ENCODE data around the gene KCNK10. TPM values are rescaled to one million over a fixed set of nuclear protein-coding genes. Genes with fewer than 3 reads are reported as not detected.
"Not testable (repeated sequence)": the region's sequence is repeated elsewhere in the genome, so short reads cannot be mapped to it uniquely, and the experiment has no call there.

Gene KCNK10
- total RNA-seq, 4 donors from 2014 or later: 0.04 to 0.08 TPM; not detected in 2

- no peak for DNase-seq (ENCODE audit: low spot score in 2 of 2)
- Histone ChIP-seq H3K36me3 (no peaks in the 10 kb centered on the region), H3K4me3 (no peak overlapping the region), H3K27ac (no peak overlapping the region), H3K4me1 (no peaks in the 10 kb centered on the region), H3K9me3 (no peaks in the 10 kb centered on the region), H3K27me3 (no peaks in the 10 kb centered on the region)
- TF ChIP-seq, protein P1, sequence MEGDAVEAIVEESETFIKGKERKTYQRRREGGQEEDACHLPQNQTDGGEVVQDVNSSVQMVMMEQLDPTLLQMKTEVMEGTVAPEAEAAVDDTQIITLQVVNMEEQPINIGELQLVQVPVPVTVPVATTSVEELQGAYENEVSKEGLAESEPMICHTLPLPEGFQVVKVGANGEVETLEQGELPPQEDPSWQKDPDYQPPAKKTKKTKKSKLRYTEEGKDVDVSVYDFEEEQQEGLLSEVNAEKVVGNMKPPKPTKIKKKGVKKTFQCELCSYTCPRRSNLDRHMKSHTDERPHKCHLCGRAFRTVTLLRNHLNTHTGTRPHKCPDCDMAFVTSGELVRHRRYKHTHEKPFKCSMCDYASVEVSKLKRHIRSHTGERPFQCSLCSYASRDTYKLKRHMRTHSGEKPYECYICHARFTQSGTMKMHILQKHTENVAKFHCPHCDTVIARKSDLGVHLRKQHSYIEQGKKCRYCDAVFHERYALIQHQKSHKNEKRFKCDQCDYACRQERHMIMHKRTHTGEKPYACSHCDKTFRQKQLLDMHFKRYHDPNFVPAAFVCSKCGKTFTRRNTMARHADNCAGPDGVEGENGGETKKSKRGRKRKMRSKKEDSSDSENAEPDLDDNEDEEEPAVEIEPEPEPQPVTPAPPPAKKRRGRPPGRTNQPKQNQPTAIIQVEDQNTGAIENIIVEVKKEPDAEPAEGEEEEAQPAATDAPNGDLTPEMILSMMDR (IDR thresholded peaks at IDR 0.05): no peak
- no peak for TF ChIP-seq EP300 (IDR thresholded peaks at IDR 0.05)
- 46% methylated on average over 6 of the region's 6 CpGs for WGBS
Measured at GRCh38 chr14:88270776-88271175, 52.3 kb downstream of the KCNK10 start.

GRCh38 chr14:88269806-88270420, 53.2 kb downstream of the KCNK10 start:
- Histone ChIP-seq H3K4me1 (no peaks in the 10 kb centered on the region), H3K4me3 (no peak overlapping the region), H3K27ac (no peak overlapping the region), H3K36me3 (no peaks in the 10 kb centered on the region), H3K9me3 (no peaks in the 10 kb centered on the region), H3K27me3 (no peaks in the 10 kb centered on the region)
- 59% methylated on average over 11 of the region's 12 CpGs for WGBS
- no peak for DNase-seq (ENCODE audit: low spot score in 2 of 2)
- no peak for TF ChIP-seq POLR2AphosphoS5 (IDR thresholded peaks at IDR 0.05)
- TF ChIP-seq, protein P1 (IDR thresholded peaks at IDR 0.05): no peak

DNA sequence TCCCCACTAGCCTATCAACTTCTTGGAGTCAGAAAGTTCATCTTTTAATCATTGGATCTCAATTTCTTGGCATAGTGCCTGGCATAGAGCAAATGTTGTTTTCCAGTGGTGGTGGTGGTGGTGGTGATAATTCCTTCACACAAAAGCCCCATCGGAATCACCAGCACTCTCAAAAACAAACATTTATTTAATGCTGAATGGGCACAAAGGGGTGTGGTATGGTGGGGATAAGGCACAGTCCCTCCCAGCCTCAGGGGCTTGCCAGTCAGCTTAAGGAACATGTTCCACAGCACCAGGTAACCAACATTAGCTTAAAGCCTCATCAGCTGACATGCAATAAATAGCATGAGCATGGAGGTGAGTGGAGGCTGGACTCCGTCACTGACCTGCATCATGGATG, 56.6 kb downstream of the KCNK10 start:
- Histone ChIP-seq H3K27ac (no peak overlapping the region), H3K4me3 (no peak overlapping the region), H3K4me1 (no peaks in the 10 kb centered on the region), H3K9me3 (no peaks in the 10 kb centered on the region), H3K27me3 (no peaks in the 10 kb centered on the region), H3K36me3 (no peaks in the 10 kb centered on the region)
- TF ChIP-seq POLR2A (IDR thresholded peaks at IDR 0.05) (no peak), EP300 (IDR thresholded peaks at IDR 0.05) (no peak), POLR2AphosphoS5 (IDR thresholded peaks at IDR 0.05) (no peak)
- TF ChIP-seq, protein P1 (IDR thresholded peaks at IDR 0.05): no peak
- DNase-seq (ENCODE audit: low spot score in 2 of 2): no peak
- 81% methylated on average over 1 of the region's 2 CpGs for WGBS

DNA sequence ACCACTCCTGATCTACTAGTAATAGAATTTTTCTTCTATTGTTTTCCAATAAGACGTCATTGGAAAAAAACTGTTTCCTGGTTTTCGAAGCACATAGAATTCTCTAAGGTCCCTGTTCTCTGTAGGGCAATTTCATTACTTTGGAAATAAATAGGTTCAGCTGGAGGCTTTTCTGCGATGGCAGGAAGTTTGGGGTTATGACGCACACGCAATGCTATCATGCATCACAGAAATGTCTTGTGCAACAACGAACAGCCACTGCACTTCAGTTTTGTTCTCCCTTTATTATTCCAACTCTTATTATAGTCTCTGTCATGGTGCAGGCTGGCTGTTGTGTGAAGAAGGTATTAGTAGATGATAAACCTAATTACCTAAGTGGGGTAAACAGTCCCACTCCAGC, 59.0 kb downstream of the KCNK10 start:
- no peaks in the 10 kb centered on the region for H3K9me3 ChIP-seq
- no peaks in the 10 kb centered on the region for H3K36me3 ChIP-seq
- no peak overlapping the region for H3K27ac ChIP-seq
- 74% methylated on average over 6 of the region's 6 CpGs for WGBS
- no peaks in the 10 kb centered on the region for H3K27me3 ChIP-seq
- no peak for DNase-seq (ENCODE audit: low spot score in 2 of 2)
- no peak overlapping the region for H3K4me3 ChIP-seq
- TF ChIP-seq POLR2AphosphoS5 (IDR thresholded peaks at IDR 0.05): no peak
- TF ChIP-seq EP300 (IDR thresholded peaks at IDR 0.05): no peak
- no peak for TF ChIP-seq POLR2A (IDR thresholded peaks at IDR 0.05)
- TF ChIP-seq, protein P1 (IDR thresholded peaks at IDR 0.05): no peak
- H3K4me1 ChIP-seq: no peaks in the 10 kb centered on the region

DNA sequence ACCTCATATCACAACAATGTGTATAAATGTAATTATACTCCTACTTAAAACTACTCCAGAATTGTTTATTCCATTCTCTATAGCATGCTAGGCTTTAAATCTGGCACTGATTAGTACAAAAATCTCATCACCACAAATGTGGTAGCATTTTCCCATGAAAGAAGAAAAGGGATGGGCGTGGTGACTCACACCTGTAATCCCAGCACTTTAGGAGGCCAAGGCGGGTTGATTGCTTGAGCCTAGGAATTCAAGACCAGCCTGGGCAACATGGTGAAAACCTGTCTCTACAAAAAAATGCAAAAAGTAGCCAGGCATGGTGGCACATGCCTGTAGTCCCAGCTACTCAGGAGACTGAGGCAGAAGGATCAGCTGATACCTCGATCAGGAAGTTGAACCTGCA, 61.8 kb downstream of the KCNK10 start:
- not testable (repeated sequence) for H3K4me1 ChIP-seq; H3K27ac ChIP-seq; DNase-seq (ENCODE audit: low spot score in 2 of 2); H3K36me3 ChIP-seq; H3K9me3 ChIP-seq; H3K4me3 ChIP-seq; H3K27me3 ChIP-seq
- 63% methylated on average over 3 of the region's 3 CpGs for WGBS

DNA sequence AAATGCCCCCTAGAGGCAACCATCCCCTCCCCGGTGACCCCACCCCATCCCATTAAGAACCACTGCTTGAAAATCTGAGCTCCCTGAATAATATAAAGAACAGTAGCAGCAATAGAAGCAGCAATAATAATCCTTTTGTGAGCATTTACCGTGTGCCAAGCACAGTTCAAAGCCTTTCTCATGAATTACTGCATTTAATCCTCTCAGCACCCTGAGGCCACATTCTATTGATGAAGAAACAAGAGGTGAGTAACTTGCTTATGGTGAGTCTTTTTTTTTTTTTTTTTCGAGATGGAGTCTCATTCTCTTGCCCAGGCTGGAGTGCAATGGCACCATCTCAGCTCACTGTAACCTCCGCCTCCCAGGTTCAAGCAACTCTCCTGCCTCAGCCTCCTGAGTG, 65.0 kb downstream of the KCNK10 start:
- H3K27me3 ChIP-seq: peaks cover 4% of the 10 kb centered on the region
- H3K4me3 ChIP-seq: no peak overlapping the region
- H3K27ac ChIP-seq: no peak overlapping the region
- no peaks in the 10 kb centered on the region for H3K4me1 ChIP-seq
- H3K9me3 ChIP-seq: no peaks in the 10 kb centered on the region
- TF ChIP-seq, protein P1 (IDR thresholded peaks at IDR 0.05): no peak
- TF ChIP-seq EP300 (IDR thresholded peaks at IDR 0.05) (no peak), POLR2AphosphoS5 (IDR thresholded peaks at IDR 0.05) (no peak), POLR2A (IDR thresholded peaks at IDR 0.05) (no peak)
- no peak for DNase-seq (ENCODE audit: low spot score in 2 of 2)
- no peaks in the 10 kb centered on the region for H3K36me3 ChIP-seq
- 47% methylated on average over 4 of the region's 4 CpGs for WGBS

Measured in suprapubic skin (tissue), 4 donors.